HCEC 1CT (cell line): ENCODE data around the gene PRKAG3.

Source experiments
- DNase-seq: peaks from one replicate; pipeline ENCODE4 v3.0.0-alpha.2; 2017

PRKAG3 gene

DNA sequence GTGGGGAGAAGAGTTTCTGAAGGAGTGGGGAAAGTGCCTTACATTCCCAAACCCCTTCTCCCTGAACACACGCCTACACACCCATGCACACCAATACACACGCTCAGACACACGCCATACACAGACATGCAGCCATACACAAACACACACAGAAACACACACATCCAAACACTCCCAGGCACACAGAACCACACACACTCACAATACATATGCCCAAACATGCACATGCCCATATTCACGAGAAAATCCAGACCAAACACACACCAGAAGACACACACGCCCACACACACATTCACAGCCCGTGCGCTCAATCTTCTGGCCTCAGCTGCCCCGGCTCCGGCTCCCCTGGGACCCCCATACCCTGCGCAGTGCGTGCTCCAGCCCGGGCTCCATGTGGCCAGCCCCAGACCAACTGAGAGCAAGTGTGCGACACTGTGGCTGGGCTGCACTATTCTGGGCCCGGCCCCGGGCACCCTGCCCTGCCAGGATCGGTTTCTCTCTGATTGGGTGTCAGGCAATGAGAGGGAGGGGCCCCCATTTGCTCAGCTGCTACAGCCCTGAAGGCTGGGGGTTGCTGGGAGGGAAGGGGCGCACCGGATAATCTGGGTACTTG, at the start of gene PRKAG3:
Gene PRKAG3, minus strand, starts transcription at position 426 of the 613 bp plus-strand sequence.
- no peak for DNase-seq

DNA sequence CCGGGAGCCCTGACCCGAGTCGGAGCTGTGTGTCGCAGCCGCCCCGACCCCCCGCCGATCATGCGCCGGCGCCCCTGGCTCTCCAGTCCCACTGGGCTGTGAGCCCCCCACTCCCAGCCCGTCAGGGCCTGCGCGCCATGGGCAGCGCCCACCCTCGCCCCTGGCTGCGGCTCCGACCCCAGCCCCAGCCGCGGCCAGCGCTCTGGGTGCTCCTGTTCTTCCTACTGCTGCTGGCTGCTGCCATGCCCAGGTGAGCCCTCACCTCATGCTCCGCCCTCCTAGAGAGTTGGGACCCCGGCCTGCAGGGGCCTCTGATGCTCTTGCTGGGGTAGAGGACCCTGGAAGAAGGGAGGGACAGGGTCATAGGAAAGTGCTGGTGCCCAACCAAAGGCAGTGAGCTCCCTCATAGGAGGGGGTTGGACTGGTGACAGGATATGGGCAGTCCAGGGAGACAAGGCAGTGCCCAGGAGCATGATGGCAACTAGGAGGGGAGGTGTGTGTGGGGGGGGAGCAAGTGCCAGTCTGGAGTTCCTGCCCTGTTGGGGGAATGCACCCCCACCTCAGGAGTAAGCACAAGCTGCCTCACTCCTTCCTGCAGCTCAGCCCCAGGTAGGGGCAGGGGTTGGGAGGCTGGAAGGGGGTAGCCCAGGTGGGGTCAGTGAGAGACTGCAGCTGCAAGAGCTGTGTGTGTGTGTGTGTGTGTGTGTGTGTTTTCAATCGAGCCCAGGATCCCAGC, 49.4 kb upstream of the PRKAG3 start:
- no peak for DNase-seq

DNA sequence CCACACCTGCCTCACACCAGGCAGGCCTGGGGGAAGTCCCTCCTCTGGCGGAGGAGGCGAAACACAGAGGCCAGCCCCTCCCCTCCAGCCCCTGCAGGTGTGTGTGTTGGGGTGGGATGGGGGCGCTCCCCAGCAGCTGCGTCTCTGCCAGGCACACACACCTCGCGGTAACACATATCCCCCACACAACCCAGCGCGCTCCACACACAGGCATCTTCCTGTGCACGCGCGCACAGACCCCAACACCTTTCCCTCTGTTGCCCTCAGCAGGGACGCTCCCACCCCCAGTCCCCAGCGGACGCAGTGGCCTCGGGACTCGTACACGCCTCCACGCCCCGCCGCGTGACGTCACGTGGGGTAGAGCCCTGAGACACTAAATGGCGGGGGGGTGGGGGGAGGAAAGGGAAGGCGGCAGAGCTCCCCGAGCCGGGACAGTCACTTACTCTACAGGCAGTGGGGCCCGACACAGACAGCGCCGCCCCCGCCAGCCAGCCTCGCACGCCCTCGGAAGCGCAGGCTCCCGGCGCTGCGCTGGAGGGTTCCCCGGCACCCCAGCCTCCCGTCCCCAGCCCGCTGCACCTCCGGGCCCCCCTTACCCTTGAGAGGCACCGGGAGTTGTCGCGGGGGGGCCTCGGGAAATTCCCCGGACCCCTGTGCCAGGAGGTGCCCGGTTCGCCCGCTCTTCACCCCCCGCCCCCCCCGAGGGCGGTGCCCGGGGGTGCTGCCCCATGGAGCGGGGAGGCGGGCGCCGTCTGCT, 48.7 kb upstream of the PRKAG3 start, which contains the start of gene WNT10A:
Gene WNT10A, plus strand, starts transcription at position 751 of the 757 bp plus-strand sequence. CDS start 144 bp downstream, outside the sequence.
- DNase-seq, result no peak

DNA sequence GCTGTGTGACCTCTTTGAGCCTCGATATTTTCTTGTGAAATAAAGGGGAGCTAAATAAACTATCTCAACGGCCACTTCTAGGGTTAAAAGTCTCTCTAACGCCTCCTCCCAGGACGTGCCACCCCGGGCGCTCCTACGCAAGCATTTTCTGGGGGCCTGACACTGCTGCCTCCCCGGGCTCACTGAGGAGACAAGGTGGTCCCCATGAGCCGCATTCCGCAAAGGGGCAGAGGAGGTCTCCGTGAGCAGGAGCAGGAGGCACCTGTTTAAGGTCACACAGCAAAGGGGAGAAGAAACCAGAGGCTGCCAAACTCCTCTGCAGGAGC, 48.1 kb upstream of the PRKAG3 start:
- DNase-seq, result no peak

DNA sequence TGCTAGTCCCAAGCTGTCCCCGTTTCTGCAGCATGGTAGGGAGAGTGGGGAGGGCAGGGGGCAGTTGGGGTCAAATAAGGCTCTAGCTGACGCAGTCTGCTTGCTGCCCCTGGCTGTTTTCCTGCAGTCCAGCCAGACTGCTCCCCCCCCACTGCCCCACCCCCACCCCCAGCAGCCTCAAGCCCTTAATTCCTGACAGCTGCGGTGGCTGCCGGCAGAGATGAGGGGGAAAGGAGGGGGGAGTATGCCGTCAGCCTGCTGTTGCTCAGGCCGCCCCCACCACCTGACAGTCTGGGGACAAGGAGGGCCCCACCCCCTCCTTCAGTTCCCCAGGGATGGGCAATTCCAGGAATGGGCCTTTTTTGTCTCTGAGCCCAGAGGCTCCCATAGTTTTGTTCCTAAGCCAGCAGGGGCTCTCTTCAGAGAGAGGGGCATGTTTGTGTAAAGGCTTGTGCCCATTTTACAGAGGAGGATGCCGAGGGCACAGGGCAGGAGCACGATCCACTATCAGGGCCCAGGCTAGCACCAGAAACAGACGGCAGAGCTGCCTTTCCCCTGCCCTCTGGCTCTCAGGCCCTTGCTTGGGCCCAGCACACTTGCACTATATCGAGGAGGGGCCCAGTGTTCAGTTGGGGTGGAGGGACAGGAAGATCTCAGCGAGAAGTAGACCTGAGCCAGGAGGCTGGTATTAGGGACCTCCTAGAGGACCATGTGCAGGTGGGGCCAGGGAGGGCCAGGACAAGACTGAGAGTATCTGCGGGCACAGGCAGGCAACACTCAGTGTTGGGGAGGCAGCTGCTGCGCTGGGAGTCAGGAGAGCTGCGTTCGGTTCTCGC, 47.5 kb upstream of the PRKAG3 start:
- DNase-seq, result no peak

DNA sequence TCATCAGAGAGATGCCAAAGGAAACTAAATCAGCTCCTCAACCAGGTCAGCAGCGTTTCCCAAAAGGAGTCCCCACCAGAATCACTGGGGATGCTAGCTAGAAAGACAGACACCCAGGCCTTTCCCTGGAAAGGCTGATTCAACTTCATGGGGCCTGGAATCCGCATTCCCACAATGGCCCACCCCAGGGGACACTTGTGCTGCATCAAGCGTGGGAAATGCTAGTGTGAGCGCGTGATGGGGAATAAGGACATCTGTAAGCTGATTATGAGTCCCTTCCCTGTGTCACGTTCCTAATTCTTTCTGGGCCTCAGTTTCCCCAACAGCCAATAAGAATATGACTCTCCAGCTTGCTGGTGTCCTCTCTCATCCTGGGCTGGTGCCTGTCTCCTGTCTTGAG, 46.9 kb upstream of the PRKAG3 start:
- no peak for DNase-seq

DNA sequence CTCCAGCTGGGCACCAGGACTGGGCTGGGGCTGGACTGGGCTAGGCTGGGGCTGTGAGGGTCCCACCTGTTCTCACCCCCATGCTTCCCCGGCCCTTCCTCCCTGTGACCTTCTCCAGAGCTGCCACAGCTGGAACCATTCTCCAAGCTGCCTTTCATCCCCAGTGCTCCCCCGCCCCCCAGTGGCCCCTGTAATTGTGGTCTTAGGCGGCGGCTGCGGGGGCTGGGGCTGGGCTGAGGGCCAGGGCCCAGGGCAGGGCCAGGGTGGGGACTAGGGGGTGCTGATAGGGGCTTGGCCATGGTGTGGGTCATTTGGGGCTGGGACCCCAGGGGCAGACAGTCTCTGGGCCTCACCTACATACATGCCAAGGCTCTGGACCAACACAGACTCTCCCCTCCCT, 46.3 kb upstream of the PRKAG3 start:
- DNase-seq, result no peak

DNA sequence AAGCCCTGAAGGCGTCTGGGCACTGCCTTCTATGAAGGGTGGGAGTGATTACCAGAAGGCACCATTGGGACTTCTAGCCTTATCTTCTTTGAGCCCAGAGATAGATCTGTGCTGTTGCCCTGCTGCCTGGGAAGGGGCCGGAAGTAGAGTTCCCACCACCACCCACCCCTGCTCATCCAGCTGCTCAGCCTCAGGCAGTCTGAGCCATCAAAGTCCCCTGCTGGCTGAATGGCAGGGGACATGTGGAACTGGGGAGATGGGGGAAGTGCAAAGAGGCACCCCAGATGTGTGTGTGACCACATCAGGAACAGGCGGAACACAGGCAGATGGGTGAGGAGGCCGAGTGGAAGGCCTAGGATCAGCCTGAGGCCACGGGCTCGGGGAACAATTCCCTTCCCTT, 45.7 kb upstream of the PRKAG3 start:
- no peak for DNase-seq

DNA sequence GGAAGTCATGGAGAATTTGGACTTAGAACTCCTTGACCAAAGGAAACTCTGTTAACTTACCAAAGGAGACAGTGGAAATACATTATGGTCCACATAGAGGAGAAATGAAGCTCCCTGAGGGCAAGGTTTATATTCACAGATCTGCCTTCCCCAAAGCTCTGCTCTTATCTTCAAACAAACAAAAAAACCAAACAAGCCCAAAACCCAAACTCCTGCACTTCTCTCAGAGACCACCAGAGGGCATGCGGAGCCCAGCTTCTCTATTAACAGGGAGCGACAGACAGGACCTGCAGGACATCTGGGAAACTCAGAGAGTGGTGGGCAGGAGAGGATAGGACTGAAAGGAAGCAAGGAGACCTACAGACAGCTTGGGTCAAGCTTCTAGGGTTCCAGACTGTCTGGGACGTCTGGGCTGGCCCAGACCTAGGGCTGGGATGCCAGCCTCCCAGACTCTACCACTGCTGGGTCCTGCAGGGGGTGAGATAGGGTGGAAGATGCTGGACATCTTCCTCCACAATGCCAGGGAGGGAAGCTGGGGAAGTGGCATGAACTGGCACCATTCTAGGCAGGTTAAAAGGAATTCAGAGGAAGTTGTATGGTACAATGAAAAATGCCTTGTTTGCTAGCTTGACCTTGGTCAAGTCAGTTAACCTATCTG, 45.1 kb upstream of the PRKAG3 start:
- DNase-seq, result peak; percentile 43

DNA sequence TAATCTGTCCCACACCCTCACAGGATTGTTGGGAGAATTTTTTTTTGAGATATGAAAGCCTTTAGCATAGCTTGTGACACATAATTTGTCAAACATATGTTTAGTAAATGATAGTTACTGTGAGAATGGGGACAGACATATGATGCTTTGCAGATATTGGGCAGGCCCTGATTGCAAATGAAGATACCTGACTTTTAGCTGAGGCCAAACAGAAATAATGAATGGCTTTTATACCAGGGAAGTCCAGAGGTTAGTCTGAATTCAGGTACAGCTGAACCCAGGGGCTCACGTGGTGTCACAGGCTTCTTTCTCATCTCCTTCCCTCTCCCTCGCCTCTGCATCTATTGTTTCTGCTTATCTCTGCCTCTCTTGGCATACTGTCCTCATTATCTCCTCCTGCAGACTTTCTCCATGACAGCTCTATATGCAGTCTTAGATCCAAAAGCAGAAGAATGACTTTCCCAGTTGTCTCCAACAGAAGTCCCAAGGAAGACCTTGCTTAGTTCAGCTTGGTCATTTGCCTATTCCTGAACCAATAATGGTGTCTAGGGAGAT, 44.2 kb upstream of the PRKAG3 start:
- no peak for DNase-seq

DNA sequence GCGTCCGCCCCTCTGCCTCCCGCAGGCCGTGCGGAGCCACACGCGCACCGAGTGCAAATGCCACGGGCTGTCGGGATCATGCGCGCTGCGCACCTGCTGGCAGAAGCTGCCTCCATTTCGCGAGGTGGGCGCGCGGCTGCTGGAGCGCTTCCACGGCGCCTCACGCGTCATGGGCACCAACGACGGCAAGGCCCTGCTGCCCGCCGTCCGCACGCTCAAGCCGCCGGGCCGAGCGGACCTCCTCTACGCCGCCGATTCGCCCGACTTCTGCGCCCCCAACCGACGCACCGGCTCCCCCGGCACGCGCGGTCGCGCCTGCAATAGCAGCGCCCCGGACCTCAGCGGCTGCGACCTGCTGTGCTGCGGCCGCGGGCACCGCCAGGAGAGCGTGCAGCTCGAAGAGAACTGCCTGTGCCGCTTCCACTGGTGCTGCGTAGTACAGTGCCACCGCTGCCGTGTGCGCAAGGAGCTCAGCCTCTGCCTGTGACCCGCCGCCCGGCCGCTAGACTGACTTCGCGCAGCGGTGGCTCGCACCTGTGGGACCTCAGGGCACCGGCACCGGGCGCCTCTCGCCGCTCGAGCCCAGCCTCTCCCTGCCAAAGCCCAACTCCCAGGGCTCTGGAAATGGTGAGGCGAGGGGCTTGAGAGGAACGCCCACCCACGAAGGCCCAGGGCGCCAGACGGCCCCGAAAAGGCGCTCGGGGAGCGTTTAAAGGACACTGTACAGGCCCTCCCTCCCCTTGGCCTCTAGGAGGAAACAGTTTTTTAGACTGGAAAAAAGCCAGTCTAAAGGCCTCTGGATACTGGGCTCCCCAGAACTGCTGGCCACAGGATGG, 42.0 kb upstream of the PRKAG3 start:
- DNase-seq, result no peak

DNA sequence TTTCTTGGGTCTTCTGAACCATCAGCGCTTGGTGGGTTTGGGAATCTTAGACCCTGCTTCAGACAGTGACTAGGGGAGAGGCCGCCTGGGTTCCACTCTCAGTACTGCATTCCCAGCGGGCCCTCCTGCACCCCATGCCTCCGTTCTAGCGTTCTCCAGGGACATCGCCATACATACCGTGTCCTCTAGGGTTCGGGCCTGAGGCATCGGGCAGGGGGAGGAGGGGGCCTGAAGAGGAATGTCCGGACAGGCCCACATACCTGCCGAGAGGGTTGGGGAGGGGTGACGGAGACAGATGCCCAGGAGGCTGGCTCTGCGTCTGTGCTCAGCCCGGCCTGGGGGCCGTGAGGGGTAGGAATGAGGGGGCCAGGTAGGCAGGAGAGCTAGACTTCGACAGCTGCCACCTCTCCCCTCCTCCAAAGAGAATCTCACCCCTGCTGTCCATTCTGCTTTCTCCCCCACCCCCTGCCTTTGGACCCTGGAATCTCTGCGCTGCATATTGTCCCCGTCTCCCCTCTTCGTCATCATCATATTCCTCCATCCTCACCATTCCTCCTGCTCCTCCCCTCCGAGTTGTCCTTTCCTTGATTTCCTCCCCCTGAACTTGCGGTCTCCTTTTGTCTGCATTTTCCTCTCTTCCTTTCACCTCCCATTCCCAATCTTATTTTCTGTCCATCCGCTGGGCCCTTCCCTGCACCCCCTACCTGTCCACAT, 41.2 kb upstream of the PRKAG3 start:
- DNase-seq, result peak; percentile 20

DNA sequence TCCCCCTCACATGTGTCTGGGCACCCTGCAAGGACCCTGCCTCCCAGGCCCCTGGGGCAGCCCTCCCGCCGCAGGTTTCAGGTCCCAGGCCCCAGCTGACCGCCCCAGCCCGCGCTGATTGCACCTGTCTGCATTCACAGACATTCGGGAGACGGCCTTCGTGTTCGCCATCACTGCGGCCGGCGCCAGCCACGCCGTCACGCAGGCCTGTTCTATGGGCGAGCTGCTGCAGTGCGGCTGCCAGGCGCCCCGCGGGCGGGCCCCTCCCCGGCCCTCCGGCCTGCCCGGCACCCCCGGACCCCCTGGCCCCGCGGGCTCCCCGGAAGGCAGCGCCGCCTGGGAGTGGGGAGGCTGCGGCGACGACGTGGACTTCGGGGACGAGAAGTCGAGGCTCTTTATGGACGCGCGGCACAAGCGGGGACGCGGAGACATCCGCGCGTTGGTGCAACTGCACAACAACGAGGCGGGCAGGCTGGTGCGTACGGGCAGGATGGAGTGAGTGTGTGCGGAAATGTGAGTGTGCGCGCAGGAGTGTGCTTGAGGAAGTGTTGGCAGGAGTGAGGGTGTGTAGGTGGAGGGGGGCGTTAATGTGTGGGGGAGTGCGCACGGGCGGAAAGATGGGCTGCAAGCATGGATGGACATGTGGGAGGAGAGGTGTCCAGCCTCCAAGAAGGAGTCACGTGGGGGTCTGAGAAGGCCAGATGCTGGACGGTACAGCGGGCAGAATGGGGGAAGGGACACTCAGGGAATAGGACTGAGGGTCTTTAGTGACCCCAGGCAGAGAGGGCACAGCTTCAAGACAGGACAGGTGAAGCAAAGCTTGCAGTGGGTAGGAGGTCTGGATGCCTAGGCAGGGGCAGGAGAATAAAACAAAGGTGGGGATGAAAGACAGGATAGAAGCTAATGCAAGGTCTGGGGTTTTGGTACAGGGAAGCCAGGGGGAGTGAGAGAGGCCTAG, 40.0 kb upstream of the PRKAG3 start:
- DNase-seq, result no peak

DNA sequence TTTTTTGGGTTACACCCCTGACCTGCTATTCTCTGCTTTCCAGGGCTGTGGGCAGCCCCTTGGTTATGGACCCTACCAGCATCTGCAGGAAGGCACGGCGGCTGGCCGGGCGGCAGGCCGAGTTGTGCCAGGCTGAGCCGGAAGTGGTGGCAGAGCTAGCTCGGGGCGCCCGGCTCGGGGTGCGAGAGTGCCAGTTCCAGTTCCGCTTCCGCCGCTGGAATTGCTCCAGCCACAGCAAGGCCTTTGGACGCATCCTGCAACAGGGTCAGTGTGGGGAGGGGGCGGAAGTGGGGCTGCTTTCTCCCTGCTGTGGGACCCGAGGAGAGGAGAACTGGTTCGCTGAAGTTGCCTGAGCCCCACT, 39.4 kb upstream of the PRKAG3 start:
- DNase-seq, result no peak

DNA sequence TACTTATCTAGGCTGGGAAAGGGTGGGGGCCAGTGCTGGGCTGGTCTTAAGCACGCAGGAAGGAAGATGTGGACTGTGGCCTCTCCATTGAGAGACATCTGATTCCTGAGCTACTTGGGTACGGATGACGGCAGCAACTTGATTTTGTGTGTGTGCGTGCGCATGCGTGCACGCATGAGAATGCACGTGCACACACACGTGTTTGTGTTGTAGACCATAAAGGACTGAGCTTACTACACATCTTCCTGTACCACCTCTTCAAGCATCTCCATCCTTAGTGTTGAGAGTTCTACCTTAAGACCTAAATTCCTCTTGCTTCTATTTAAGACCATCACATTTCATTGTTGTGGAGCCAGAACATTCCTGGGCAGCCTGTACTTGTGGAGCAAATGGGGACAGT, 37.5 kb upstream of the PRKAG3 start:
- DNase-seq, result no peak

DNA sequence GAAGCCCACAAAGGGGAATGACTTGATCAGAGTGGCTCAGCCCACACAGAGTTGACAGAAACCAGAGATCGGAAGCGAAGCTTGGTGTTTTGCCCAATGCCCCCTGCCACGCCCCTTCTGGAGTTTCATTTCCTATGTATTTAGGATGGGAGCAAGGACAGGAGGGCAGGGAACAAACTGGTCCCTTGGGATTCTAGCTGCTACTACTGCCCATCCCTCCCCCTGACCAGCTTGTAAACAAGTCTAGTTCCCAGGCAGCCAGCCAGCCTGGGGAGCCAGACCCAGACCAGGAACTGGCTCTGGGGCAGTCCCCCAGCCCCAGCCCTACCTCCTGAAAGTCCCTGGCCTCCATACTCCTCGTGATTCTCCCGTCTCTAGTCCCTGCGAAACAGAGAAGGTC, 36.3 kb upstream of the PRKAG3 start:
- no peak for DNase-seq

DNA sequence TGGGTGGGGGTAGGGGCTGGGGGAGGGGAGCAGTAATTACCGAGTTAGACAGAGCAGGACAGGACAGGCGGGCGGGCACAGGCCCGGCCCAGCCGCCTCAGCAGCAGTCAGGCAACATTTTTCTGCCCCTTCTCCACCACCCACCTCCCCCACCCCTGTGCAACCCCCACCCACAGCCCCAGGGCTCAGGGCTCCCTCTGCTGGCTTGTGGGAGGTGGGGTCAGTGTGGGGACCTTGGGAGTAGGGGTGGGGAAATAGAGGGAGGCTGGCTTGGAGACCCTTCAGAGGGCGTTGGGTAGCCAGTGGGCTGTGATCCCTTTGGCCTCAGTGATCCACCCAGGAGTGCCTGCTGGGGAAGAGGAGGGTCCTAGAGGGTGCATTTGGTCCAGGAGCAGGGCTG, 34.4 kb upstream of the PRKAG3 start:
- no peak for DNase-seq

DNA sequence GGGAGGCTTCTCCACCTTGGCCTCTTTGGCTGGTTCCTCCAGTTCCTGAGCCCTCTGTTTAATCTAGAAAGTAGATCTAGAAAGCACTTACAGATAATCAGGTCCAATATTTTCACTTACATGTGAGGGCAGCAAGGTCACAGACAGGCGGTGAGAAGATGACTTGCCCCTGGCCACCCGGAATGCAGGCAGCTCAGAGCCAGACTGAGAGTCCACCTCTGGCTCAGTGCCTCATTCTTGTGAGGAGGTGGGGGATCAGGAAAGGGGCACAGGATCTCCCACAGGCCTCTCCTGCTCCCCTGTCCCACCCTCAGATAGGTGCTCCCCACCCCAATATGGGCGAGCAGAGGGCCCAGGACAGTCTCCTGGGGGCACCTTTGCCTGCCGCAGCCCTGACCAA, 33.8 kb upstream of the PRKAG3 start:
- no peak for DNase-seq

DNA sequence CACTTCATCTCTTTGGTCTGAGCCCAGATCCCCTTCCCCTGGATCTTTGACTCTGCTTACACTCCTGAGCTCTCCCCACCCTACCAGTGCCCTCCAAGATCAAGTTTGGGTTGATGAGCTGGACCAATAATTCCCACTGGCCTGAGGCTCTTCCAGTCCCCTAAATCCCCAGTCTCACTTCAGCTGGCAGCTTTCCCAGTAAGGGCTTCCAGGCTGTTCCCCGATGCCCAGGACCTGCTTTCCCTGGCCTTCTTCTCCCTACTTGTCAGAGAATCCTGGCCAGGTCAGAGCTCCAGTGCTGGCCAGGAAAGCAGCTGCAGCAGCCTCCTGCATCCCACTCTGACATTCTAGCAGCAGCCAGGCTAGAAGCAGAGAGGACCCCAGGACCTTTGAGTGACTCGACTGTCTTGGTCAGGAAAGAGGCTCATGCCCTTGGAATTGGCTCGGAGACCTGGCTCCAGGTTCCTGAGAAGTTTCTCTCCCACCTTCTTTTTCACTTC, 31.5 kb upstream of the PRKAG3 start:
- no peak for DNase-seq
